Sciatic nerve (tissue), 2 donors: Measurements from ENCODE around the gene TM4SF5. TPM values are rescaled to one million over a fixed set of nuclear protein-coding genes. Genes with fewer than 3 reads are reported as not detected.

Experiments used
- ATAC-seq: fragments of 200-7000 bp; cut with Tn5 transposase; one replicate; pipeline ENCODE4 v1.9.1; 2020; ENCODE audit warnings: mild to moderate bottlenecking, moderate library complexity
- DNase-seq: peaks from one replicate; pipeline ENCODE4 v3.0.0-alpha.2; 2020; ENCODE audit warnings: low spot score
- intact Hi-C: fragments of 100-400 bp; cut with DNase I; formaldehyde crosslinking; loops from one replicate; pipeline ENCODE4 v1.14.2; 2022
- total RNA-seq: library from RNA; stranded (reverse); fragmentation: NEBNext Ultra II Directional; extraction: Animal tissue kit (Norgen Biotek cat#: 25700); gene quantifications from one replicate; pipeline ENCODE4 v1.2.1, GENCODE V29; 2021
- donor health status: DM: no; HTN: no; CAD: no.
- donor health status: DM: no; HTN: no; CAD: no.

Gene TM4SF5
- not detected for total RNA-seq

- ATAC-seq = no peak
- intact Hi-C loops = no loop called here
Observed at GRCh38 chr17:4771519-4772234, at the start of gene TM4SF5. Gene TM4SF5, plus strand, starts transcription at chr17:4771886. Its CDS starts 37 bp downstream, at chr17:4771923.

GRCh38 chr17:4722678-4723240, 48.9 kb upstream of the TM4SF5 start:
- DNase-seq (no peak), ATAC-seq (no peak)
- intact Hi-C loops = no loop called here

More at GRCh38 chr17:4771519-4772234, at the start of gene TM4SF5:
- DNase-seq = no peak

GRCh38 chr17:4724650-4725049, 47.0 kb upstream of the TM4SF5 start:
- ATAC-seq (no peak), DNase-seq (no peak)

GRCh38 chr17:4725646-4726310, 45.9 kb upstream of the TM4SF5 start:
- ATAC-seq (no peak), DNase-seq (no peak)
- intact Hi-C loops = no loop called here

More at GRCh38 chr17:4724650-4725049, 47.0 kb upstream of the TM4SF5 start:
- intact Hi-C loops = no loop called here

GRCh38 chr17:4728124-4728523, 43.6 kb upstream of the TM4SF5 start:
- ATAC-seq (no peak), DNase-seq (no peak)
- intact Hi-C loops = no loop called here

- DNase-seq = no peak
- no peak for ATAC-seq
- intact Hi-C loops = loop anchor here (2.0 to 10.0 kb wide), 2 partner anchors 50 to 152 kb away; no protein-coding TSS in a partner anchor
Observed at GRCh38 chr17:4733073-4733531, 38.6 kb upstream of the TM4SF5 start.

- no peak for DNase-seq
- no peak for ATAC-seq
- intact Hi-C loops = loop anchor here (10.0 kb wide), 1 partner anchor 150 kb away; no protein-coding TSS in a partner anchor
Observed at GRCh38 chr17:4734857-4735475, 36.7 kb upstream of the TM4SF5 start.

GRCh38 chr17:4735876-4736651, 35.6 kb upstream of the TM4SF5 start:
- DNase-seq (no peak), ATAC-seq (peak; percentile 2)
- intact Hi-C loops = loop anchor here (10.0 kb wide), 1 partner anchor 149 kb away; no protein-coding TSS in a partner anchor

- intact Hi-C loops = loop anchor here (10.0 kb wide), 1 partner anchor 146 kb away; no protein-coding TSS in a partner anchor
Observed at GRCh38 chr17:4738136-4739121, 33.3 kb upstream of the TM4SF5 start.

GRCh38 chr17:4739122-4740024, 32.3 kb upstream of the TM4SF5 start, which contains the start of the genes CXCL16 and ZMYND15:
Gene CXCL16, minus strand, starts transcription at chr17:4739928. Its CDS starts 589 bp downstream, at chr17:4739339.
Gene ZMYND15, plus strand, starts transcription at chr17:4739833. Its CDS starts 716 bp downstream, at chr17:4740549.
- DNase-seq = peak; percentile 78
- intact Hi-C loops = loop anchor here (10.0 kb wide), 1 partner anchor 145 kb away; no protein-coding TSS in a partner anchor
- peak; percentile 50 for ATAC-seq

More at GRCh38 chr17:4738136-4739121, 33.3 kb upstream of the TM4SF5 start:
- DNase-seq (no peak), ATAC-seq (peak; percentile 25)

GRCh38 chr17:4740025-4740351, 31.7 kb upstream of the TM4SF5 start:
- intact Hi-C loops = no loop called here
- ATAC-seq (no peak), DNase-seq (no peak)

GRCh38 chr17:4740584-4740983, 31.1 kb upstream of the TM4SF5 start:
- ATAC-seq (no peak), DNase-seq (no peak)
- intact Hi-C loops = no loop called here

- no peak for ATAC-seq
- intact Hi-C loops = no loop called here
- DNase-seq = no peak
Observed at GRCh38 chr17:4741544-4741943, 30.1 kb upstream of the TM4SF5 start.

- ATAC-seq = no peak
- intact Hi-C loops = no loop called here
- no peak for DNase-seq
Observed at GRCh38 chr17:4742133-4742532, 29.6 kb upstream of the TM4SF5 start.

- ATAC-seq = no peak
- DNase-seq = no peak
- intact Hi-C loops = no loop called here
Observed at GRCh38 chr17:4742629-4743028, 29.1 kb upstream of the TM4SF5 start.

GRCh38 chr17:4743216-4743615, 28.5 kb upstream of the TM4SF5 start:
- intact Hi-C loops = no loop called here
- DNase-seq (no peak), ATAC-seq (no peak)
